GM12878 (cell line): Measurements from ENCODE around the gene SCARF1. TPM values are rescaled to one million over a fixed set of nuclear protein-coding genes. Genes with fewer than 3 reads are reported as not detected.

Source experiments
- ATAC-seq: fragments of 200-7000 bp; cut with Tn5 transposase; 3 replicates; pipeline ENCODE4 v1.9.1; 2020; ENCODE audit warnings: mild to moderate bottlenecking, moderate library complexity
- BruUV-seq: library from RNA; stranded (reverse); fragments of 400-500 nt; replicated peaks from 2 replicates; lab custom pipeline; 2021; lab: Mats Ljungman, UMichigan
- CTCF ChIA-PET: fragments of 300-600 bp; sonication (Branson Sonifier 250); formaldehyde crosslinking; extraction: SDS; loops from one replicate; lab custom pipeline; 2021; ENCODE audit warnings: inconsistent platforms; lab: Yijun Ruan, JAX
- POLR2A ChIA-PET: fragments of 350-600 bp; formaldehyde crosslinking; extraction: SDS; loops from one replicate; lab custom pipeline; 2021; ENCODE audit warnings: inconsistent platforms; lab: Charles Lee
- RAD21 ChIA-PET: fragments of 300-600 bp; sonication (Branson Sonifier 250); formaldehyde crosslinking; loops from one replicate; lab custom pipeline; 2023; ENCODE audit warnings: antibody characterized with exemption; ENCODE audit not compliant: unreplicated experiment; lab: Charles Lee
- SMC1A ChIA-PET: fragments of 300-600 bp; sonication (Branson Sonifier 250); formaldehyde crosslinking; loops from one replicate; lab custom pipeline; 2023; ENCODE audit not compliant: unreplicated experiment, uncharacterized antibody; lab: Charles Lee
- DNase-seq: peaks from one replicate; pipeline ENCODE4 v3.0.0-alpha.2; 2011; ENCODE audit warnings: low read depth, low spot score
- FAIRE-seq: peaks from 3 replicates; lab custom pipeline; 2011; peaks lifted over from hg19 to GRCh38; lab: Jason Lieb, UNC
- H2AFZ ChIP-seq: 2 replicates; pipeline ENCODE4 v1.6.0; 2011; ENCODE audit warnings: low read depth, low read length, control low read depth; ENCODE audit not compliant: control insufficient read depth
- H3K27ac ChIP-seq: 2 replicates; pipeline ENCODE4 v1.5.1; 2011; ENCODE audit warnings: control low read depth; ENCODE audit not compliant: control insufficient read depth, insufficient read depth
- H3K27me3 ChIP-seq, 2 experiments: replicated peaks in 1 of 2; 2 replicates each; pipeline versions ENCODE4 v1.6.0 to v1.6.1; 2011; ENCODE audit warnings: low read length in 1 of 2; ENCODE audit not compliant: control insufficient read depth in 2 of 2, insufficient read depth in 2 of 2
- H3K36me3 ChIP-seq, 2 experiments: 2 replicates each; pipeline ENCODE4 v1.5.1; 2011; ENCODE audit warnings: low read length in 1 of 2; ENCODE audit not compliant: control insufficient read depth in 2 of 2, insufficient read depth in 2 of 2
- H3K4me1 ChIP-seq: 2 replicates; pipeline ENCODE4 v1.6.1; 2011; ENCODE audit warnings: mild to moderate bottlenecking, low read length, moderate library complexity, mixed read lengths; ENCODE audit not compliant: control insufficient read depth, insufficient read depth
- H3K4me2 ChIP-seq: 2 replicates; pipeline ENCODE4 v1.6.0; 2011; ENCODE audit warnings: control low read depth; ENCODE audit not compliant: control insufficient read depth, insufficient read depth
- H3K4me3 ChIP-seq: fragments of 200-600 bp; sonication (generic); 2 replicates; pipeline ENCODE4 v1.5.1; 2016
- H3K79me2 ChIP-seq: 2 replicates; pipeline ENCODE4 v1.6.0; 2011; ENCODE audit warnings: low read length; ENCODE audit not compliant: control insufficient read depth, insufficient read depth
- H3K9ac ChIP-seq: 2 replicates; pipeline ENCODE4 v1.8.0; 2011; ENCODE audit warnings: low read length, control low read depth, mixed read lengths; ENCODE audit not compliant: control insufficient read depth, insufficient read depth
- H3K9me3 ChIP-seq: replicated peaks from 3 replicates; pipeline ENCODE4 v1.5.1; 2011; ENCODE audit warnings: mild to moderate bottlenecking, low read length; ENCODE audit not compliant: control insufficient read depth, insufficient read depth
- H4K20me1 ChIP-seq: 2 replicates; pipeline ENCODE4 v1.6.0; 2011; ENCODE audit not compliant: control insufficient read depth, insufficient read depth
- BACH1 ChIP-seq: fragments of 450-650 bp; IDR thresholded peaks from 2 replicates; pipeline ENCODE4 v1.6.1; 2017; ENCODE audit warnings: mild to moderate bottlenecking, borderline replicate concordance
- WGBS: methylation state at CpG from one replicate; pipeline ENCODE4 v1.1.6; 2016; ENCODE audit warnings: low lambda C conversion rate; ENCODE audit not compliant: insufficient replicate concordance, insufficient coverage; ENCODE audit errors: missing lambda C conversion rate; 5-methylcytosine and 5-hydroxymethylcytosine counted together
- in situ Hi-C: fragments of 300-500 bp; cut with MboI; formaldehyde crosslinking; loops from 9 replicates; pipeline ENCODE4 v1.14.3; 2018; ENCODE audit warnings: mixed read lengths
- intact Hi-C: fragments of 100-400 bp; cut with micrococcal nuclease; formaldehyde crosslinking; loops from one replicate; pipeline ENCODE4 v1.14.2; 2022; ENCODE audit not compliant: unreplicated experiment
- polyA plus RNA-seq, 11 experiments: library from polyadenylated mRNA; depleted of rRNA in 4 of 11; unstranded in 6 of 11; stranded (reverse) in 5 of 11; fragments of >200 nt; fragmentation: Nextera tagmentation in 4 of 11; fragmentation: Illumina TruSeq in 1 of 11; extraction: Ambion mirVana in 4 of 11; extraction: Trizol in 1 of 11; gene quantifications; 1 replicate in 1 of 11; 2 replicates in 10 of 11; pipeline versions ENCODE4 v1.2.1 to v1.2.3, GENCODE V29; 2011 to 2016; ENCODE audit warnings: inconsistent platforms in 2 of 11, missing spikeins in 2 of 11, low read depth in 1 of 11
- total RNA-seq, 4 experiments: library from RNA; depleted of rRNA in 3 of 4; stranded (reverse); fragments of >200 nt in 3 of 4; fragmentation: Illumina TruSeq in 1 of 4; extraction: Trizol in 1 of 4; gene quantifications; 2 replicates each; pipeline versions ENCODE4 v1.2.1 to v1.2.3, GENCODE V29; 2013 to 2021
- TF ChIP-seq, protein P1 (sequence below): IDR thresholded peaks from 2 replicates; pipeline ENCODE4 v1.6.1; 2012; ENCODE audit warnings: improper control_type of control experiment, low read depth, low read length; ENCODE audit not compliant: insufficient replicate concordance

The SCARF1 gene
- total and polyA plus RNA-seq, 10 of the 15 experiments (the other 5 are each of a cell fraction or from before 2014, with no cell fraction given): 0.10 to 1.7 (median 0.43) TPM

DNA sequence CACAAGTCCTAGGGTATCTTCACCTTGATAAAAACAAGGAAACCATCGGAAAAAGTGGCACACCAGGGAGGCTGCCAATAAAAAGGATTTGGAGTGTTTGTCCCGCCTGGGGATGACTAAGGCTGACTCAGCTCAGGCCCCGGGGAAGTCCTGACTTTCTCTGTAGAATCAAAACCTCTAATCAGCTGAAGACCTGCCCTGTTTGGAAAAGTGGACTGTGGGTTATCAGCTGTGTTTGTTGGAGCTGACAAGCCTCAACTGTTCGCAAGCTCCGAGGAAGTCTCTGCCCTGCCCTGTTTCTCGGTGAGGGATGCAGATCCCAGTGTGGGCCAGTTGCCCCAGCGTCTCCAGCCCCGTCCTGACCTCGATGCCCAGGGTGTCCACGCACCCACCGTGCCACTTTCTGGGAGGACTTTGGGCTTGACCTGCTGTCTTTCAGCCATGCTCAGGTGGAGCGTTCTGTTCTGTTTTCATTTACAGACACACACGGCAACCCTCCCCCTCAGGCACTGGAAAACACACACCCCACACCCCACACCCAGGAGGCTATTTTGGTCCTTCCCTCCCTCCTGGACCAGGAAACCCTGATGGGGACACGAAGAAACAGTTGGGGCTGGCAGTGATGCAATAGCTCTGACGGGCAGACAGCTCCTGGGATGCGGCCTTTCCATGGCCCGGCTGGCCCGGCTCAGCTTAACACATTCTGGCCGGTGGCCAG, 55.3 kb downstream of the SCARF1 start:
- ATAC-seq (no peak), FAIRE-seq (no peak)
- Histone ChIP-seq H3K27me3 (no peaks in the 10 kb centered on the region), H3K9ac (no peak overlapping the region), H3K36me3 (peaks cover 1 to 3% of the 10 kb centered on the region in 2 experiments; a peak in 3 of 4 replicates), H3K79me2 (no peaks in the 10 kb centered on the region; the same call in 1 of the 2 replicates), H3K27ac (no peak overlapping the region; the same call in 1 of the 2 replicates)
- in situ Hi-C loops (no loop called here), intact Hi-C loops (loop anchor here (5.0 kb wide), 1 partner anchor 37 kb away; the partner anchor contains the start of gene SLC43A2)
- BruUV-seq: no TSS peak
- 75% methylated on average over 19 of the region's 19 CpGs for WGBS
- RAD21 ChIA-PET: interaction anchor here (1.1 to 1.4 kb wide), 3 partner anchors 13 to 17 kb away, joined by 3 to 12 read pairs (median 3); no protein-coding TSS in a partner anchor
- SMC1A ChIA-PET: interaction anchor here (0.8 to 4.5 kb wide), 4 partner anchors 13 to 38 kb away, joined by 3 to 16 read pairs (median 4); no protein-coding TSS in a partner anchor
- TF ChIP-seq, protein P1, sequence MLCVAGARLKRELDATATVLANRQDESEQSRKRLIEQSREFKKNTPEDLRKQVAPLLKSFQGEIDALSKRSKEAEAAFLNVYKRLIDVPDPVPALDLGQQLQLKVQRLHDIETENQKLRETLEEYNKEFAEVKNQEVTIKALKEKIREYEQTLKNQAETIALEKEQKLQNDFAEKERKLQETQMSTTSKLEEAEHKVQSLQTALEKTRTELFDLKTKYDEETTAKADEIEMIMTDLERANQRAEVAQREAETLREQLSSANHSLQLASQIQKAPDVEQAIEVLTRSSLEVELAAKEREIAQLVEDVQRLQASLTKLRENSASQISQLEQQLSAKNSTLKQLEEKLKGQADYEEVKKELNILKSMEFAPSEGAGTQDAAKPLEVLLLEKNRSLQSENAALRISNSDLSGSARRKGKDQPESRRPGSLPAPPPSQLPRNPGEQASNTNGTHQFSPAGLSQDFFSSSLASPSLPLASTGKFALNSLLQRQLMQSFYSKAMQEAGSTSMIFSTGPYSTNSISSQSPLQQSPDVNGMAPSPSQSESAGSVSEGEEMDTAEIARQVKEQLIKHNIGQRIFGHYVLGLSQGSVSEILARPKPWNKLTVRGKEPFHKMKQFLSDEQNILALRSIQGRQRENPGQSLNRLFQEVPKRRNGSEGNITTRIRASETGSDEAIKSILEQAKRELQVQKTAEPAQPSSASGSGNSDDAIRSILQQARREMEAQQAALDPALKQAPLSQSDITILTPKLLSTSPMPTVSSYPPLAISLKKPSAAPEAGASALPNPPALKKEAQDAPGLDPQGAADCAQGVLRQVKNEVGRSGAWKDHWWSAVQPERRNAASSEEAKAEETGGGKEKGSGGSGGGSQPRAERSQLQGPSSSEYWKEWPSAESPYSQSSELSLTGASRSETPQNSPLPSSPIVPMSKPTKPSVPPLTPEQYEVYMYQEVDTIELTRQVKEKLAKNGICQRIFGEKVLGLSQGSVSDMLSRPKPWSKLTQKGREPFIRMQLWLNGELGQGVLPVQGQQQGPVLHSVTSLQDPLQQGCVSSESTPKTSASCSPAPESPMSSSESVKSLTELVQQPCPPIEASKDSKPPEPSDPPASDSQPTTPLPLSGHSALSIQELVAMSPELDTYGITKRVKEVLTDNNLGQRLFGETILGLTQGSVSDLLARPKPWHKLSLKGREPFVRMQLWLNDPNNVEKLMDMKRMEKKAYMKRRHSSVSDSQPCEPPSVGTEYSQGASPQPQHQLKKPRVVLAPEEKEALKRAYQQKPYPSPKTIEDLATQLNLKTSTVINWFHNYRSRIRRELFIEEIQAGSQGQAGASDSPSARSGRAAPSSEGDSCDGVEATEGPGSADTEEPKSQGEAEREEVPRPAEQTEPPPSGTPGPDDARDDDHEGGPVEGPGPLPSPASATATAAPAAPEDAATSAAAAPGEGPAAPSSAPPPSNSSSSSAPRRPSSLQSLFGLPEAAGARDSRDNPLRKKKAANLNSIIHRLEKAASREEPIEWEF: no peak
- peak; percentile 42; the same call in 1 of the 2 replicates for TF ChIP-seq BACH1
- TF ChIP-seq, all 136 proteins: peak for 1
- H2AFZ ChIP-seq: no peak overlapping the region
- peaks cover 13% of the 10 kb centered on the region for H3K4me1 ChIP-seq
- no peaks in the 10 kb centered on the region for H3K9me3 ChIP-seq
- H4K20me1 ChIP-seq: no peaks in the 10 kb centered on the region
- DNase-seq: no peak
- CTCF ChIA-PET: interaction anchor here (1.0 to 1.2 kb wide), 5 partner anchors 16 to 40 kb away, joined by 3 to 4 read pairs (median 3); no protein-coding TSS in a partner anchor
- POLR2A ChIA-PET: interaction anchor here (0.8 to 1.3 kb wide), 3 partner anchors 17 to 41 kb away, joined by 3 to 6 read pairs (median 4); no protein-coding TSS in a partner anchor
- no peak overlapping the region for H3K4me2 ChIP-seq
- H3K4me3 ChIP-seq: no peak overlapping the region
